Fibroblast of pulmonary artery (primary cell): ENCODE results near the gene MAGI2.
"Not testable (repeated sequence)": the region's sequence is repeated elsewhere in the genome, so short reads cannot be mapped to it uniquely, and the experiment has no call there.

Experiments used
- DNase-seq: peaks from one replicate; pipeline ENCODE4 v3.0.0-alpha.2; 2010; ENCODE audit warnings: low read depth
- H3K4me3 ChIP-seq: replicated peaks from 2 replicates; pipeline ENCODE4 v1.5.1; 2011; ENCODE audit warnings: low read depth, mild to moderate bottlenecking, control low read depth, low read length, moderate library complexity
- TF ChIP-seq, protein P1 (sequence below): IDR thresholded peaks from 2 replicates; pipeline ENCODE4 v1.5.1; 2011; ENCODE audit warnings: mild to moderate bottlenecking, control low read depth, low read length, inconsistent platforms; ENCODE audit errors: missing control alignments

Gene MAGI2

GRCh38 chr7:79079919-79080554 is 373.4 kb downstream of the MAGI2 start:
- H3K4me3 ChIP-seq: no peak overlapping the region
- TF ChIP-seq, protein P1, sequence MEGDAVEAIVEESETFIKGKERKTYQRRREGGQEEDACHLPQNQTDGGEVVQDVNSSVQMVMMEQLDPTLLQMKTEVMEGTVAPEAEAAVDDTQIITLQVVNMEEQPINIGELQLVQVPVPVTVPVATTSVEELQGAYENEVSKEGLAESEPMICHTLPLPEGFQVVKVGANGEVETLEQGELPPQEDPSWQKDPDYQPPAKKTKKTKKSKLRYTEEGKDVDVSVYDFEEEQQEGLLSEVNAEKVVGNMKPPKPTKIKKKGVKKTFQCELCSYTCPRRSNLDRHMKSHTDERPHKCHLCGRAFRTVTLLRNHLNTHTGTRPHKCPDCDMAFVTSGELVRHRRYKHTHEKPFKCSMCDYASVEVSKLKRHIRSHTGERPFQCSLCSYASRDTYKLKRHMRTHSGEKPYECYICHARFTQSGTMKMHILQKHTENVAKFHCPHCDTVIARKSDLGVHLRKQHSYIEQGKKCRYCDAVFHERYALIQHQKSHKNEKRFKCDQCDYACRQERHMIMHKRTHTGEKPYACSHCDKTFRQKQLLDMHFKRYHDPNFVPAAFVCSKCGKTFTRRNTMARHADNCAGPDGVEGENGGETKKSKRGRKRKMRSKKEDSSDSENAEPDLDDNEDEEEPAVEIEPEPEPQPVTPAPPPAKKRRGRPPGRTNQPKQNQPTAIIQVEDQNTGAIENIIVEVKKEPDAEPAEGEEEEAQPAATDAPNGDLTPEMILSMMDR: no peak
- DNase-seq: no peak

GRCh38 chr7:79078273-79078672 is 375.2 kb downstream of the MAGI2 start:
- TF ChIP-seq, protein P1: no peak
- no peak overlapping the region for H3K4me3 ChIP-seq
- no peak for DNase-seq

DNA sequence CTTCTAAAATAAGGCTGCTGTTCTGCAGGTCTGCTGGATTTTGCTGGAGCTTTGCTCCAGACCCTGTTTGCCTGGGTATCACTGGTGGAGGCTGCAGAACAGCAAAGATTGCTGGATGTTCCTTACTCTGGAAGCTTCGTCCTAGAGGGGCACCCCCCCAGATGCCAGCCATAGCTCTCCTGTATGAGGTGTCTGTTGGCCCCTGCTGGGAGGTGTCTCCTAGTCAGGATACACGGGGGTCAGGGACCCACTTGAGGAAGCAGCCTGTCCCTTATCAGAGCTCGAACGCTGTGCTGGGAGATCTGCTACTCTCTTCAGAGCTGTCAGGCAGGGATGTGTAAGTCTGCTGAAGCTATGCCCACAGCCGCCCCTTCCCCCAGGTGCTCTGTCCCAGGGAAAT is 382.3 kb downstream of the MAGI2 start:
- not testable (repeated sequence) for H3K4me3 ChIP-seq, DNase-seq

- no peak overlapping the region for H3K4me3 ChIP-seq
- DNase-seq: no peak
- TF ChIP-seq, protein P1: no peak
Measured at GRCh38 chr7:79064187-79064823, 389.2 kb downstream of the MAGI2 start.

GRCh38 chr7:79063019-79063698 is 390.3 kb downstream of the MAGI2 start:
- no peak overlapping the region for H3K4me3 ChIP-seq
- TF ChIP-seq, protein P1: peak; percentile 7
- no peak for DNase-seq

DNA sequence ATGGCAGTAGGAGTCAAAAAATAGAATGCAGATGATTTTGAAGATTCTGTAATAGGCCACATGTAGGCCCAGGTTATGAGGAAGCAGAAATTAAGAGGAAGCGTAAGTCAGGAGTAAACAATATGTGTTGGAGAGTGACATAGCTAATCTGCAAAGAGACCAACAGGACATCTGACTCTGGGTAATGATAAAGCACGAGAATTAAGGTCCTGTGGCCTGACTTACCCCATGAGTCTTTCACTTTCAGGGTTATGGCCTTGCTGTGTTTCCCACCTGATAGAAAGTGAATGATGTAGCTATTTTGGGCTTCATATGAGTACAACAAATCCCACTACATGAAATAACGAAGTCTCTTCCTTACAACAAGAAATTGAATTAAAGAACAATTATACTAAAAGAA is 393.0 kb downstream of the MAGI2 start:
- no peak overlapping the region for H3K4me3 ChIP-seq
- DNase-seq: no peak
- TF ChIP-seq, protein P1: no peak

DNA sequence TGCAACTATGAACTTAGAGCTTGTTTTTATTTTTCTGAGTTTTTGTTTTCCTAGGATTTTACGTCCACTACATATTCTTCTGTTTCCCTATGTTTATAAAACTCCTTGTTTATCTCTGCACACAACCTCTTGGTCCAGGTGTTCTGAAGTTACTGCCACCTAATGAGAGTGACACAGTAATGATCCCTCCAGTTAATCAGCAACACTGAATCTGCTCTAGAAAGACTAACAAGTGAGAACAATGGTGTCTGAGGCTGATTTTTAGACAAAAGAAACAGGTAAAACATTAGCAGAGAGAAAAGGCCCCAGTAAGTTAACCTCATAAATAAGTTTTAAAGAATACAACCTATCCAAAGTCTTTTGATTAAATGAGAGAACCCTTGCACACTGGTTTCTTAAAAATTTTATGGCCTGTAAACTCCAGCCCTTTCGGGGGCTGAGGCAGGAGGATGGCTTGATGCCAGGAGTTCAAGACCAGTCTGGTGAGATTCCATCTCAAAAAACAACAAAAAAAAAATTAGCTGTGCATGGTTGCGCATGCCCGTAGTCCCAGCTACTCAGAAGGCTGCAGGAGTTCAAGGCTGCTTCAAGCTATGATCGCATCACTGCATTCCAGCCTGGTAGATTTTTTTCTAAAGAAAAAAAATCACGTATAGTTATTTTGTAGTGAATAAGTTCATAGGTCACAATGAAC is 397.6 kb downstream of the MAGI2 start:
- peak; percentile 1 for DNase-seq
- TF ChIP-seq, protein P1: no peak
- no peak overlapping the region for H3K4me3 ChIP-seq
